Hippocampal formation (tissue), 2 donors: ENCODE results near the gene PNPLA7.
"Not testable (repeated sequence)": the region's sequence is repeated elsewhere in the genome, so short reads cannot be mapped to it uniquely, and the experiment has no call there.

Source experiments
- DNase-seq, 2 donors: peaks; one replicate each; lab custom pipeline; 2025; lab: John Stamatoyannopoulos, UW

The PNPLA7 gene

DNA sequence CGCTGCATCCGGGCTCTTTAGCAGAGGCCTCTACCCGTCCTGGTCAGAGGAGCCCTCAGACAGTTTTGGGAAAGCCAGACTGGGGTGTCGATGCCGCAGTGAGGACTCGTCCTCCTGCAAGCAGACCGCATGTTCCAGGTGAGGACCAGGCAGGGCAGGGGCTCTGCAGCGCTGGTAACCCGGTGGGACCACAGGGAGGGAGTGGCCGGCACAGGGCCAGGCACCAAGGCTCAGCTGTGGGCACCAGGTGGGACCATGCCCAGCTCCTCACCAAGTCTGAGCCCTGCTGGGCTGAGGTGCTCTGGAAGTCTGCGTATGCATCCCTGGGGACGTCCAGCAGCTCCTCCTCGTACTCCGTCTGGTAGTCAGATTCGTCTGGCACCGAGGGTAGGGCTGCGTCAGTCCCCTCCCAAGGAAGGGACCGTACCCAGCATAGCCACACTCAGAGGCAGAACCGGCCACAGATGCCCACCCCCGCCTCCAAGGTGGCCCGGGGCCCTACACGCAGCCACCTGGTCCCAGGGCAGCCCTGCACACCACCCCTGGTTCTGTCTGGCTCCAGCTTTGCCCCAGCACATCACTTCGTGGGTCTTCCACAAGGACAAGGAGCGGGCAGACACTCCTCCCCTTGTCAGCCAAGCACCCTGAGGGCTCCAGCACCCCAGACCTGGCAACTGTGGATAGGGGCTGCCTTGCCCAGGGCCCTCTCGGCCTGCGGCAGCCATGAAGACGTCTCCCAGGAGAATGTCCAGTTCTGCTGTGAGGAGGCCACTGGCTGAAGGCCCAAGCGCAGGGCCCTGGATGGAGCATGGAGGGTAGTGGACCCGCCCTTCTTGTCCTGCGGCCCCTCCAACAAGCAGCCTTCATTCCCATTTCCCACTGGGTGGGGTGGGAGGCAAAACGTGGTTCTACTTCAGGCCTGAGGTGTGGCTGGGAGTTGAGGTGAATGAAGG lies 89.6 kb downstream of the PNPLA7 start:
- DNase-seq = no peak

DNA sequence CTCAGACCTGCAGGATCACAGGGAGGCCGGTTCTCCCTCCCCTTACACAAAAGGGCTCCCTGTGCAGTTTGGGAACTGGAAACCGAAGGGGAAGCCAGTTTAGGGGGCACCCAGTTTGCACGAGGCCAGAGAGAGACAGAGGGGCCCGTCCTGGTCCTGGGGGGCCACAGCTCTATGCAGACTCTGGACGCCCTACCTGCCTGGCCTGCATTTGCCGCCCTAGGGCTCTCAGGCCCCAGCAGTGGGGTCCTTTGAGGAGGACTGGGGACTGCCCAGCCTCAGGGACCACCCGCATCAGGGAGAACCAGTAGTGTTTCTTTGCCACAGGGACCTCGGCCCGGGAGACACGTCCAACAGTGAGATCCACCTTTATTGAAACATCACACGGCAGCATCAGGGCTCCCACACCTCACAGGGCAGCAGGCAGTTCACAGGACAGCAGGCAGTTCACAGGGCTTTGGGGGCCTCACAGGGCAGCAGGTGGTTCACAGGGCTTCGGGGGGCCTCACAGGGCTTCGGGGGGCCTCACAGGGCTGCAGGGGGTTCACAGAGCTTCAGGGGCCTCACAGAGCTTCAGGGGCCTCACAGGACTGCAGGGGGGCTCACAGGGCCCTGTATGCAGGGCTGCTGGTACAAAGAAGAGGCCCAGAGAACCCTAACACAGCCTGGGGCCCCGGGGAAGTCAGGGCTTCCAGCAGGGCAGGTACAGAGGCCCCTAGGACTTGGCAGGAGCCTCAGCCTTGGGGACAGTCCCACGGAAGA lies 90.4 kb downstream of the PNPLA7 start:
- no peak for DNase-seq

DNA sequence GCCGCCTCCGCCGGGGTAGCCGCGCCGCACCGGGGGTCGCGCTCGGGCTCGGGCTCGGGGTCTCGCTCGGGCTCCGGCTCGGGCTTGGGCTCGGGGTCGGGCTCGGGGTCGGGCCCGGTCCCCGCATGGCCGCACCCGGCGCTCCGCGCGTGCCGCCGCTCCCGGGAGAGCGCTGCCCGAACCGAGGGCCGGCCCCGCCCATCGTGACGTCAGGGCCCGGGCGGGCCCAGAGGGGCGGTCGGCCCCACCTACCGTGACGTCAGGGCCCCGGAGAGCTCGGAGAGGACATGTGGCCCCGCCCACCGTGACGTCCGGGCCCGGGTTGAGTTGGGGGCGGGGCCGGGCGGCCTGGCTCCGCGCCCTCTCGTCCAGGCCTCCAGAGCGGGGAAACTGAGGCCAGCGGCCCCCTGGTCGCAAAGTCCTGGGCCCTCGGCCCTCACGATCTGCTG lies 91.0 kb downstream of the PNPLA7 start, which contains the start of gene NSMF:
Gene NSMF (minus strand): TSS at position 183 of the 449 bp plus-strand sequence. CDS start 232 bp downstream, outside the sequence.
- peak; percentile 92 for DNase-seq

DNA sequence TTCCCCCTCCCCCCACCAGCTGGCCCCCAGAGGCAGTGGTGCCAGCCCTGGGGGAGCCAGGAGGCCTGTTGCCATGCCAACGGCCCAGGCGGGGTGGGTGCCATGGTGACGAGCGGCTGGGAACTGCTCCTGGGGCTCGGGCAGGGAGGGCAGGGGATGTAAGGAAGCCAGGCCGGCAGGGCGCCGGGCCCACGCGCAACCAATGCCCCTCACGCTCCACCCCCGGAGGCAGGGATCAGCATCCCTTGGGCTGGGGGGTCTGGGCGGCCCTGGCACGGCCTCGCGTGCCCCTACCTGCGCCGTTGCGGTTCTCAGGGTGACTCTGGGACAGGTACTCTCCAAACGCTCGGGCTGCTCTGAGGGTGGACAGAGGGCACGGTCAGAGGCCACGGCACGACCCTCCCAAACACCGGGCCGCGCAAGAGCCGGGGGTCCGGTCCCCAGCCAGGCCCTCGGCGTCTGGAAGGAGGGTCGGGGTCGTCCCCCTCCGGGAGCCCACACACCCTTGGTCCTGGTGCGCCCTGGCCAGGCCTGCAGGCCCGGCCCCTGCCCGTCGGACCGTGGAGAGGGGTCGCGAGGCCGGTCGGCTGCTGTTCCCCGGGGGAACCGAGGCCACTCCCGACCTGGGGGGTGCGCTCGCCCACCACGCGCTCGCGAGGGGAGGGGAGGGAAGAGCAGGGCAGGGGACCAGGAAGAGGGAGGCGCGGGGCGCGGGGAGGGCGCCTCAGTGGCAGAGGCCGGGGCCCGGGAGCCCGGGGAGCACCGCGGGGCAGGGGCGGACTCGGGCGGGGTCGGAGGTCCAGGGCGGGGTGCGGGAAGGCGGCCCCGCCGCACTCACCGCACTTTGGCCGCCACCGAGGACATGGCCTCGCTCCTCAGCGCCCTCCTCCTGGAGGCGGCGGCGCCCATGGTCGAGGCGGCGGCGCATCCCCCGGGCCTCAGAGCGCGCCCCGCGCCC lies 91.7 kb downstream of the PNPLA7 start:
- peak; percentile 49 to 53 for DNase-seq

DNA sequence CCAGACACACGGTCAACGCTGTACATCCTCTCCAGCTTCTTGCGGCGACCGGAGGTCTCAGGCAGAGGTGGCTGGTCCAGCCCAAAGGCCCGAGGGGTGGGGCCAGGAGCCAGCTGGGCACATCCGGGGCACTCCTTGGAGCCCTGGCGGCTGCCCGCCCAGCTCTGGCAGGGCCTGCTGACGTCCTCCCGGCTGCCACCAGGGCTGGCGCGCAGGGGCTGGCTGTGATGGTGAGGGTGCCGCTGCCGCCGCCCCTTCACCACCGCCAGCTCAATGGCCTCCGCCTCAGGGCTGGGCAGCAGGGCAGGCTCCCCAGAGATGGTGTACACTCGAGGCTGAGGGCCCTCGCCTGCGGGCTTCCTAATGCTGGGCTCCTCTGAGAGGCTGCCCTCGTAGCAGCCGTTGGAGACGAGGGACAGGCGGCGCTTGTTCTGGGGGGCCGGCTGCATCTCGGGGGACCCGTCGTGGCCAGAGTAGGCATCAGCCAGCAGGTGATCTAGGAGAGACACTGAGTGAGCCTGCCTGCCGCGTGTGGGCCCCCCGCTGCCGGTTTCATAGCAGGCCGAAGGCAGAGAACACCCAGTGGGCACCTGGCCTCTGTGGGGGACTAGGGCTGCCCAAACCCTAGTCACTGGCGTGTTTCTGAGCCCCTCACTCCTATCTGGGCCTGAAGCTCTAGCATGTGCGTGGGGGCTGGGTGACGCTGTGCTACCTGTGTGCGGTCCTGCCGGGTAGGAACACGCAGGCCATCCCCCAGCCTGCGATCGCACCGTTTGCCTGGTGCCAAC lies 92.6 kb downstream of the PNPLA7 start:
- DNase-seq = no peak

DNA sequence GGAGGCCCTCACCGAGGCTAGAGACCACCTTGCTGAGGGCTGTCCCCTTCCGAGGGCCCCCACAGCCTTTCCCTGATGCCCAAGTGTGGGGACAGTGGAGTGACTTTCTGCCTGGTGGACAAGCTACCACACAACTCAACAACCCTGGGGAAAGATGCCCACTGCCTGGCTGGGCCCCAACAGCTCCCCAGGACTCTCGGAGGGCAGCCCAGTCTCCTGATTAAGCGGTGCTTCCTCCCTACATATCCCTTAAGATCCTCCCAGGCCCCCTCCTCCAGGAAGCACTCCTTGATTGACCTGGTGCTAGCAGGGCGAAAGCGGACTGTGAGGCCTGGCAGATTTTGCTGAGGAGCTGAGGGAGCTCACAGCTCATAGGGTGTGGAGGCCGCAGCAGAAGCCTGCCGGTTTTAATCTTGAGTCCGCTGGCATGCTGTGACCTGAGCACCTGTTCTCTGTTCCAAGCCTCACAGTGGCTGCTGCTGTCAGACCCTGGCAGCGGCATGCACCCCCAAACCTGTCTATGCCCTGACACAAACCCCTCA lies 93.3 kb downstream of the PNPLA7 start:
- no peak for DNase-seq

DNA sequence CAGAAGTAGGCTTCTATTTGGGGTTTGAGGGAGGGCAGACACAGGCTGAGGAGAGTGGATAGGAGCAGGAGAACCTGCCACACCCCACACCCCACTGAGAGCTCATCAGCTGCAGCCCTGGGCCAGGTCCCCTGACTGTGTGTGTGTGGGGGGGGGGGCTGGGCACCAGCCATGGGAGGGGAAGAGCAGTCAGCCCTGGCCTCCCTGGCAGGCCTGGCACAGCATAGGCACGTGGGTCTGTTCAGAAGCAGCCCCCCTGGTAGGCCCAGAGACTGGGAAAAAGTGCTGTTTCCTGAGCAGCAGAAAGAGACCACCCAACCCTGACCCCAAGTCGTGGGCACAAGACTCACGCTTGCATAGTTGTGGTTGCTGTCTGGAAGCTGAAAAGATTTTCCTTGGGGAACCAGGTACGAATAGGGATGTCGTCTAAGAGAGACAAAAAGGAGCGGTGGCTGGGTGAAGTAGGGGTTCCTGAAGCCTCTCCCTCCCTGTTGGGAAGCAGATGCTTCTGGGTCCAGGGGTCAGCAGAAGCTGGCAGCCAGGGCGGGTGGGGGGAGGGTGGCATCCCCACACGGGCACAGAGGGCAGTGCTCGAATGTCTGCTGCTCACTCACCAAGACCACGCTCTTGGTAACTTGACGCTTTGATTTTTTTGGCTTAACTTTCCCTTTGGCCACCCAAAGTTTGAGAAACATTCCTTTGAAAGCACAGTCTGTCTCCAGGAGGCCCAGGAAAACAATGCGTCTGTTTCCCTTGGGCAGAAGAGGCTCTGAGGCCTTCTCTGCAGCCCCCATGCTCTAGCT lies 93.9 kb downstream of the PNPLA7 start:
- no peak for DNase-seq

DNA sequence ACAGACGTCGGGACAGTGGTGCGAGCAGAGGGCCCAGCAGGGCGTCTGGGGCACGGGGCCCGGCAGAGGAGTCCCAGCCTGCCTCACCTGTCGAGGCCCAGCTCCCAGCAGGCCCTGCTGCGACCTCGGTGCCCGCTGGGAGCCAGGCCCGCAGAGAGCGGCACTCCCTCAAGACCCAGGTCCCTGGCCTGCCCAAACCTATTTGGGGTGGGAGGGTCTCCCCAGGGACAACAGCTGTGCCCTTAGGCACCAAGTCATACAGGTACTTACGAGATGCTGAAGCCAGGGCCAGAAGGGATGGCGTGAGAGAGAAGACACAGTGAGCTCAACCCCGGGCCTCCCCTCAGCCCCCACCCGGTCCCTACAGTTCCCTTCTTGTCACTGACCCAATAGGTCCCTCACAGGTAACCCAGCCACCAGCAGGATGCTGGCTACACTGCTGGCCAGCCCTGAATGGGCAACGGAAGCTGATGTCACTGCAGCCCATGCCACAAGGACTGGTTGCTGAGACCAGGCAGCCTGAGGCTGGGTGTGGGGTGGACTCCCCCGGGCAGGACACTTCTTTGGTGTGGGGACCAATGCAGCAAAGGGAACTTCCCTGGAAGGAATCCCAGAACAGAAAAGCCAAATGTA lies 94.7 kb downstream of the PNPLA7 start:
- no peak for DNase-seq

DNA sequence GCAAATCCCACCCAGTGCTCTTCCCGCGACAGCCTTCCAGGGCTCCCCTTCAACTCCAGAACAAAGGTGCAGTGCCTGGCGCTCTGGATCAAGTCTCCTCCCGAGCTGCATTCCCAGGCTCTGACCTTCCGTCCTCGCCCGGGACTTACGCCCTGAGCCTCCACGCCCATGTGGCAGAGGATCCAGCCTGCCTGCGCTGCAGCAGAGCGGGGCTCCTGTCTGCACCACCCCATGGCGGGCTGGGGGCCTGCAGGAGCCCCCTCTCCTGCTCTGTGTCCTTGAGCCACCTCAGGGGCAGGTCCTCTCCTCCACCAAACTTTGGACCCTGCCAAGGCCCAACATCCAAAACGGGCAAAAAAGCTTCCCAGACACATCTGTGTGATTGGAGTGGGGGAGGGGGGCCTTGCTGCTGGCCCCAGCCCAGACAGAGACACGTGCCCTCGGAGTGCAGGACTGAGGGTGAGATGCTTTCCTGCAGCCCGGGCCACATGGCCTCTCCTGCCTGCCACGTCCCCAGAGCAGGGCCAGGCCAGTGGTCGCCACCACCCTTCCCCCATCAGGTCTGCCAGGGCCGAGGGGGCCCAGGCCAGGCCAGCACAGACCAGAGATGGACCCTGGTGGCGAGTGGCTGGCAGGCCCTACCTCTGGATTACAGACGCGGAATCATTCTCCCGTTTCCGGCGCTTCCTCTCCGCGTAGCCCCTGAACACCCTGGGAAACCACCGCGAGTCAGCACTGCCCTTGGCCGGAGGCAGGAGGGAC lies 95.4 kb downstream of the PNPLA7 start:
- DNase-seq = no peak

DNA sequence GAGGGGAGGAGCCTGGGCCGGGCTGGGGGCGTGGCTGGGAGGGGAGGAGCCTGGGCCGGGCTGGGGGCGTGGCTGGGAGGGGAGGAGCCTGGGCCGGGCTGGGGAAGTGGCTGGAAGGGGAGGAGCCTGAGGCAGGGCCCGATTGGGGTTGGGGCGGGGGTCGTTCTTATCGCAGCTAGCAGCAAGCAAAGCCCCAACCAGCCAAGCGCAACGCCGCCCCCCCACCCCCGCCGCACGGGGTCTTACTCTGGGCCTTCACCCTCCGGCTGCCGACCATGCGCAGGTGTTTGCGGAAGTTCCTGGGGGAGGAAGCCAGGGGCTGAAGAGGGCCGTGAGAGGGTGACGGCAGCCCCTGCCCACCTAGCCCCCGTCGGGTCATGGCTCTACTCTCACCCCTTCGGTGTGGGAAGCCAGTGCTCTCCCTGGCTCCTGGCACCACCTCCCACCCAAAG lies 96.0 kb downstream of the PNPLA7 start:
- no peak for DNase-seq

DNA sequence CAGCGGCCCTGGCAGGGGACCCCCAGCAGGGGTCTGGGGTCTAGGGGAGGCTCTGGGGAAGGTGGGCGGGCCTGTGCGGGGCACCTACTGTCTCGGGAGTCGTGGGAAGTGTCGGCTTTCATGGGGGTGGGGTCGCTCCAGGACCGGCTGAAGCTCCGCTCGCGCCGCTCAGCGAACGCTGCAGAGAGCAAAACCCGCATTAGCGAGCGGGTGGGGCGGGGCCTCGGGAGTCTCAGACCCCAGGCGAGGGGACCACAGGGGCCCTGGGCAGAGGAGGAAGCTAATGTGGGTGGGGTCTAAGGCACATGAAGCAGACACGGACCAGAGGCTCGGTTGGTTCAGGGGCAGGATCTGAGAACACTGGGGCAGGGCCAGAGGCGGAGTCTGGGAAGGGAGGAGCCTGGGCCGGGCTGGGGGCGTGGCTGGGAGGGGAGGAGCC lies 96.5 kb downstream of the PNPLA7 start:
- DNase-seq = peak in 1 of 2 donors; percentile 22

DNA sequence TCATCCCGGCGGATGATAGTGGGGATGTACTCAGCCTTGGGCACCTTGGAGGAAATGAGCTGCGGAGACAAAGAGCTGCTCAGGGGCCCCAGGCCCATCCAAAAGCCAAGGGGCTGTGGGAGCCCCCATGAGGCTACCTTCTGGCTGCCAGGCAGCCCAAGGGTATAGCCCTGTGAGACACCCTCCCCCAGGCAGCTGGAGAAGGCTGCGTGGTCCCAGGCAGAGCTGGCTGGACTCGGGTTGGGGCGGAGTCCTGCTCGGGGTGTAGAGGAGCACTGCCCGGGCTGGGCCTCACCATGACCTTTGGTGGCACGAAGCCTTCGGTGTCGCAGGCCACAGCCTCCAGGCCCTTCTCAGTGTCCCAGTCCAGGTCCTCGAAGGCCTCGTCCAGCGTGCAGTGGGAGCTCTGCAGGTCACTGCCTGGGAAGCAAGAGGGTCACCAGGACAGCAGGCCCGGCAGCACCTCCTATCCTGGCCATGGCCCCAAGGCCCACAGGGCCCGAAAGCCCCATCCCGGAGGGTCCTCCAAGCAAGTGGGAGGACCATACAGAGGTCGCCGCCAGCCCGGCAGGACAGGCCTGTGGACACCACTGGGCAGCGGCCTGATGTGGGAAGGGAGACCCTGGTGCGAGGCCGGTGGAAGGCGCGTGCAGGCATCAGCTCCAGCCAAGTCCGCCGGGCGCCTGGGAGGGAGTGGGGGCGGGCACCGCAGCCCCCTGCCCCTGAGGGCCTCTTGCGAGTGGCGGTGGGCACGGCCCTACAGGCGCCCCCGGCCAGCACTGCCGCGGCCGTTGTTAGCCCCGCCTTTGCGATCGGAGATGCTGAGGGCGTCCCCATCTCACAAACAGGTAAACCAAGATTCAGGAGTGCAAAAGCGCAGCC lies 97.2 kb downstream of the PNPLA7 start:
- no peak for DNase-seq

DNA sequence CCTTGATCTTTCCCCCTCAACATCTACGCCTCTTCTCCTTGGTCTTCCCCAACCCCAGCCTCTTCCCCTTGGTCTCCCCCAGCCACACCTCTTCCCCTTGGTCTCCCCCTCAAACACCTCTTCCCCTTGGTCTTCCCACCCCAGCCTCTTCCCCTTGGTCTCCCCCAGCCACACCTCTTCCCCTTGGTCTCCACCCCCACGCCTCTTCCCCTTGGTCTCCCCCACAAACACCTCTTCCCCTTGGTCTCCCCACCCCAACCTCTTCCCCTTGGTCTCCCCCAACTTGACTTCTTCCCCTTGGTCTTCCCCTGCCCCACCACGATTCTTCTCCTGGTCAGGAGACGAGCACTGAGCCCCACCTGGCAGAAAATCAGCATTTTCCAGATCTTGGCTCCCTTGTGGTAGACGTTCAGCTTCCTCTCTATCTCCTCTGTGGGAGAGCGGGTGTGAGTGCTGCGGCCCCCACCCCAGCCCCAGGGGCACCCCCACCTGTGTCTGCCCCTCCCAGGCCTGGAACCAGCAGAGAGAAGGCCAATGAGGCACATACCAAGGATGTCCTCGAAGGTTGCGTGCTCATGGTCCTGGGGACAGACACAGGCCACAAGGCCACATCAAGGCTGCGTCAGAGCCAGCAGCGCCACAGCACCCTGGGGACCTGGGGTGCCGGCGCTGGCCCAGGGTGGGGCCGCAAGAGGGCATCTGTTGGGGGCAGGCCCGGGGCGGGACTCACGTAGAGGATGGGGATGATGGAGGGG lies 98.0 kb downstream of the PNPLA7 start:
- no peak for DNase-seq

DNA sequence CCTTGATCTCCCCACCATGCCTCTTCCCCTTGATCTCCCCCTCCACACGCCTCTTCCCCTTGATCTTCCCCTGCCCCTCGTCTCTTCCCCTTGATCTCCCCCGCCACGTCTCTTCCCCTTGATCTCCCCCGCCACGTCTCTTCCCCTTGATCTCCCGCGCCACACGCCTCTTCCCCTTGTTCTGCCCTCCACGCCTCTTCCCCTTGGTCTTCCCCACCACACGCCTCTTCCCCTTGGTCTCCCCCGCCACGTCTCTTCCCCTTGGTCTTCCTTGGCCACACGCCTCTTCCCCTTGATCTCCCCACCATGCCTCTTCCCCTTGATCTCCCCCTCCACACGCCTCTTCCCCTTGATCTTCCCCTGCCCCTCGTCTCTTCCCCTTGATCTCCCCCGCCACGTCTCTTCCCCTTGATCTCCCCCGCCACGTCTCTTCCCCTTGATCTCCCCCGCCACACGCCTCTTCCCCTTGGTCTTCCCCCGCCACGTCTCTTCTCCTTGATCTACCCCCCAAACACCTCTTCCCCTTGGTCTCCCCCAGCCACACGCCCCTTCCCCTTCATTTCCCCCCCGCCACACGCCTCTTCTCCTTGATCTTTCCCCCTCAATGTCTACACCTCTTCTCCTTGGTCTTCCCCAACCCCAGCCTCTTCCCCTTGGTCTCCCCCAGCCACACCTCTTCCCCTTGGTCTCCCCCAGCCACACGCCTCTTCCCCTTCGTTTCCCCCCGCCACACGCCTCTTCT lies 98.8 kb downstream of the PNPLA7 start:
- not testable (repeated sequence) for DNase-seq

DNA sequence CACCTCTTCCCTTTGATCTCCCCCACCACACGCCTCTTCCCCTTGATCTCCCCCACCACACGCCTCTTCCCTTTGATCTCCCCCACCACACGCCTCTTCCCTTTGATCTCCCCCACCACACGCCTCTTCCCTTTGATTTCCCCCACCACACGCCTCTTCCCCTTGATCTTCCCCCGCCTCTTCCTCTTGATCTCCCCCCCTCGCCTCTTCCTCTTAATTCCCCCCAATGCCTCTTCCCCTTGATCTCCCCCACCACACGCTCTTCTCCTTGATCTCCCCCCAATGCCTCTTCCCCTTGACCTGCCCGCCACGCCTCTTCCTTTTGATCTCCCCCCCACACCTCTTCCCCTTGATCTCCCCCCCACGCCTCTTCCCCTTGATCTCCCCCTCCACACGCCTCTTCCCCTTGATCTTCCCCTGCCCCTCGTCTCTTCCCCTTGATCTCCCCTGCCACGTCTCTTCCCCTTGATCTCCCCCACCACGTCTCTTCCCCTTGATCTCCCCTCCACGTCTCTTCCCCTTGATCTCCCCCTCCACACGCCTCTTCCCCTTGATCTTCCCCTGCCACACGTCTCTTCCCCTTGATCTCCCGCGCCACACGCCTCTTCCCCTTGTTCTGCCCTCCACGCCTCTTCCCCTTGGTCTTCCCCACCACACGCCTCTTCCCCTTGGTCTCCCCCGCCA lies 99.5 kb downstream of the PNPLA7 start:
- DNase-seq = not testable (repeated sequence)
